Gastrocnemius medialis (tissue), 4 donors: ENCODE data around the gene TAOK1.

ENCODE experiments used
- POLR2A ChIP-seq, 2 donors: fragments of 450-650 bp; IDR thresholded peaks; one replicate each; pipeline ENCODE4 v1.6.1; 2017; ENCODE audit warnings: antibody characterized with exemption in 2 of 2, mild to moderate bottlenecking in 2 of 2, moderate library complexity in 2 of 2
- TF ChIP-seq, protein P1 (sequence below), 5 experiments: fragments of 450-650 bp in 3 of 5; fragments of 200-600 bp in 2 of 5; sonication (generic) in 2 of 5; IDR thresholded peaks in 4 of 5; conservative IDR thresholded peaks in 1 of 5; 1 replicate in 4 of 5; 2 replicates in 1 of 5; pipeline ENCODE4 v1.5.1; 2016 to 2019; ENCODE audit warnings: antibody characterized with exemption in 5 of 5, mild to moderate bottlenecking in 3 of 5, moderate library complexity in 3 of 5

DNA sequence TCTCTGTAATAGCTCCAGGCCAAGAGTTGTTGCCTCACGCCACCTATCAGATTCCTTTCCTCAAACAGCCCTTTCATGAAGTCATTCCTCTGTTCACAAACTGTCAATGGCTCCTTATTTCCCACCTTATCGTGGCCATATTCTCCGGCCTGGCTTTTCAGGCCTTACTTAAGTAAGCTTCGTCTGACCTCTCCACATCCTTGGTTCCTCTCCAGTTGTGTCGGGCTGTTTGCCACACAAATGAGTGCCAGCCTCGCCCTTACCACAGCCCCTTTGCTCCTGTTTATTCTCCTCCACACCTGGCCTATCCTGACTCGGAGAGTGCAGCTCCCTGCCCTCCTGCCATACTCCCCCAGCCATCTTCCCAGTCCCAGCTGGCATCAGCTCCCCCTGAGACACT, 180.4 kb downstream of the TAOK1 start:
- no peak for TF ChIP-seq POLR2A (IDR thresholded peaks at IDR 0.05)
- TF ChIP-seq, protein P1, sequence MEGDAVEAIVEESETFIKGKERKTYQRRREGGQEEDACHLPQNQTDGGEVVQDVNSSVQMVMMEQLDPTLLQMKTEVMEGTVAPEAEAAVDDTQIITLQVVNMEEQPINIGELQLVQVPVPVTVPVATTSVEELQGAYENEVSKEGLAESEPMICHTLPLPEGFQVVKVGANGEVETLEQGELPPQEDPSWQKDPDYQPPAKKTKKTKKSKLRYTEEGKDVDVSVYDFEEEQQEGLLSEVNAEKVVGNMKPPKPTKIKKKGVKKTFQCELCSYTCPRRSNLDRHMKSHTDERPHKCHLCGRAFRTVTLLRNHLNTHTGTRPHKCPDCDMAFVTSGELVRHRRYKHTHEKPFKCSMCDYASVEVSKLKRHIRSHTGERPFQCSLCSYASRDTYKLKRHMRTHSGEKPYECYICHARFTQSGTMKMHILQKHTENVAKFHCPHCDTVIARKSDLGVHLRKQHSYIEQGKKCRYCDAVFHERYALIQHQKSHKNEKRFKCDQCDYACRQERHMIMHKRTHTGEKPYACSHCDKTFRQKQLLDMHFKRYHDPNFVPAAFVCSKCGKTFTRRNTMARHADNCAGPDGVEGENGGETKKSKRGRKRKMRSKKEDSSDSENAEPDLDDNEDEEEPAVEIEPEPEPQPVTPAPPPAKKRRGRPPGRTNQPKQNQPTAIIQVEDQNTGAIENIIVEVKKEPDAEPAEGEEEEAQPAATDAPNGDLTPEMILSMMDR (IDR thresholded peaks at IDR 0.05 in 4 of 5, conservative IDR thresholded peaks at IDR 0.05 in 1 of 5), result no peak
